HepG2 (cell line): ENCODE data around the gene DPYD. TPM values are rescaled to one million over a fixed set of nuclear protein-coding genes. Genes with fewer than 3 reads are reported as not detected.

Experiments
- ATAC-seq: fragments of 200-7000 bp; cut with Tn5 transposase; 3 replicates; pipeline ENCODE4 v1.9.1; 2020; ENCODE audit warnings: mild to moderate bottlenecking, moderate library complexity
- BruUV-seq: library from RNA; stranded (reverse); fragments of 400-500 nt; replicated peaks from 2 replicates; lab custom pipeline; 2021; lab: Mats Ljungman, UMichigan
- CTCF ChIA-PET: fragments of 300-600 bp; formaldehyde crosslinking; extraction: SDS; loops from one replicate; lab custom pipeline; 2021; ENCODE audit warnings: low total read pairs, inconsistent platforms, low intra/inter-chr PET ratio; lab: Yijun Ruan, JAX
- POLR2A ChIA-PET: fragments of 350-600 bp; sonication (Branson Sonifier 250); formaldehyde crosslinking; loops from one replicate; lab custom pipeline; 2020; ENCODE audit warnings: antibody characterized with exemption, inconsistent platforms; lab: Yijun Ruan, JAX
- DNase-seq: peaks from one replicate; pipeline ENCODE4 v3.0.0-alpha.2; 2015; ENCODE audit warnings: low spot score
- FAIRE-seq: peaks from 3 replicates; lab custom pipeline; 2011; peaks lifted over from hg19 to GRCh38; lab: Jason Lieb, UNC
- H2AFZ ChIP-seq: one replicate; pipeline ENCODE4 v1.6.1; 2011; ENCODE audit warnings: low read length, inconsistent platforms
- H3K27ac ChIP-seq: fragments of 300-600 bp; 3 replicates; pipeline ENCODE4 v1.8.0; 2011; ENCODE audit warnings: mixed run types, mild to moderate bottlenecking, mixed read lengths, low read length, inconsistent platforms; ENCODE audit not compliant: insufficient read depth; ENCODE audit errors: extremely low read length
- H3K27me3 ChIP-seq, 2 experiments: fragments of 200-600 bp in 1 of 2; 2 replicates in 1 of 2; 3 replicates in 1 of 2; pipeline versions ENCODE4 v1.6.0 to v1.8.0; 2011; ENCODE audit warnings: low read length in 2 of 2, mild to moderate bottlenecking in 2 of 2, moderate library complexity in 2 of 2, inconsistent platforms in 1 of 2; ENCODE audit not compliant: insufficient read depth in 2 of 2, control insufficient read depth in 1 of 2
- H3K36me3 ChIP-seq, 2 experiments: fragments of 200-600 bp in 1 of 2; replicated peaks in 1 of 2; 2 replicates in 1 of 2; 3 replicates in 1 of 2; pipeline versions ENCODE4 v1.5.1 to v1.8.0; 2011; ENCODE audit warnings: low read length in 2 of 2, inconsistent platforms in 1 of 2; ENCODE audit not compliant: insufficient read depth in 2 of 2, control insufficient read depth in 1 of 2
- H3K4me1 ChIP-seq: 2 replicates; pipeline ENCODE4 v1.5.1; 2012; ENCODE audit warnings: low read length, inconsistent platforms; ENCODE audit not compliant: insufficient read depth
- H3K4me2 ChIP-seq: 2 replicates; pipeline ENCODE4 v1.6.0; 2011; ENCODE audit warnings: low read depth, low read length, inconsistent platforms
- H3K4me3 ChIP-seq, 3 experiments: fragments of 200-600 bp in 1 of 3; sonication (generic), shearing (Covaris generic) in 1 of 3; replicated peaks in 1 of 3; 2 replicates each; pipeline ENCODE4 v1.5.1; 2011 to 2016; ENCODE audit warnings: low read length in 3 of 3, inconsistent platforms in 2 of 3, low read depth in 2 of 3, mild to moderate bottlenecking in 2 of 3, control low read depth in 1 of 3, mixed read lengths in 1 of 3; ENCODE audit not compliant: insufficient read depth in 1 of 3
- H3K79me2 ChIP-seq: one replicate; pipeline ENCODE4 v1.6.1; 2011; ENCODE audit warnings: low read length, inconsistent platforms; ENCODE audit not compliant: insufficient read depth
- H3K9ac ChIP-seq: 2 replicates; pipeline ENCODE4 v1.6.0; 2011; ENCODE audit warnings: mild to moderate bottlenecking, low read depth, low read length, inconsistent platforms; ENCODE audit not compliant: insufficient read depth
- H3K9me3 ChIP-seq: 2 replicates; pipeline ENCODE4 v1.5.1; 2012; ENCODE audit warnings: mild to moderate bottlenecking, low read length
- H4K20me1 ChIP-seq: 2 replicates; pipeline ENCODE4 v1.6.0; 2011; ENCODE audit warnings: inconsistent platforms, mild to moderate bottlenecking, low read length, moderate library complexity; ENCODE audit not compliant: insufficient read depth
- CC2D1A ChIP-seq: sonication (generic); formaldehyde crosslinking; IDR thresholded peaks from 2 replicates; pipeline ENCODE4 v1.8.1; 2023; ENCODE audit warnings: mild to moderate bottlenecking, missing genetic modification reagents
- FOXO1 ChIP-seq: sonication (generic); formaldehyde crosslinking; IDR thresholded peaks from 2 replicates; pipeline ENCODE4 v1.4.0; 2020; ENCODE audit warnings: missing genetic modification reagents
- FUBP1 ChIP-seq: sonication (generic); formaldehyde crosslinking; IDR thresholded peaks from 2 replicates; pipeline ENCODE4 v1.5.1; 2020; ENCODE audit warnings: missing genetic modification reagents, mild to moderate bottlenecking, borderline replicate concordance
- GABPB1 ChIP-seq: IDR thresholded peaks from 2 replicates; pipeline ENCODE4 v1.6.1; 2016; ENCODE audit warnings: mild to moderate bottlenecking, missing genetic modification reagents, moderate library complexity, missing compliant biosample characterization
- HES4 ChIP-seq: sonication (generic); formaldehyde crosslinking; IDR thresholded peaks from 2 replicates; pipeline ENCODE4 v1.9.0; 2021; ENCODE audit warnings: mild to moderate bottlenecking, missing genetic modification reagents, borderline replicate concordance
- NCOR1 ChIP-seq: fragments of 200-600 bp; sonication (generic); IDR thresholded peaks from 2 replicates; pipeline ENCODE4 v1.7.0; 2017; ENCODE audit warnings: antibody characterized with exemption, low read length, borderline replicate concordance
- PAWR ChIP-seq: sonication (generic); formaldehyde crosslinking; IDR thresholded peaks from 2 replicates; pipeline ENCODE4 v1.4.0; 2020; ENCODE audit warnings: missing genetic modification reagents, mild to moderate bottlenecking, borderline replicate concordance
- SMYD3 ChIP-seq: sonication (generic); formaldehyde crosslinking; IDR thresholded peaks from 2 replicates; pipeline ENCODE4 v1.8.1; 2023; ENCODE audit warnings: mild to moderate bottlenecking, missing genetic modification reagents
- YEATS2 ChIP-seq: sonication (generic); formaldehyde crosslinking; IDR thresholded peaks from 2 replicates; pipeline ENCODE4 v1.4.0; 2020; ENCODE audit warnings: missing genetic modification reagents, borderline replicate concordance
- ZNF264 ChIP-seq: sonication (generic); formaldehyde crosslinking; IDR thresholded peaks from 2 replicates; pipeline ENCODE4 v1.4.0; 2020; ENCODE audit warnings: missing genetic modification reagents
- ZNF33A ChIP-seq: sonication (generic); formaldehyde crosslinking; IDR thresholded peaks from 2 replicates; pipeline ENCODE4 v1.5.1; 2020; ENCODE audit warnings: missing genetic modification reagents, mild to moderate bottlenecking, moderate library complexity, borderline replicate concordance
- WGBS: methylation state at CpG from one replicate; pipeline ENCODE4 v1.1.6; 2017; ENCODE audit warnings: low lambda C conversion rate; 5-methylcytosine and 5-hydroxymethylcytosine counted together
- in situ Hi-C: cut with HindIII; loops from 2 replicates; pipeline ENCODE4 v1.10.0; 2017; ENCODE audit warnings: low pct_unique_long_range_greater_than_20kb; ENCODE audit not compliant: extremely low pct_ligation_motif_present
- intact Hi-C: fragments of 100-400 bp; cut with micrococcal nuclease; formaldehyde crosslinking; loops from one replicate; pipeline ENCODE4 v1.10.0; 2022; ENCODE audit not compliant: unreplicated experiment
- polyA plus RNA-seq, 8 experiments: library from polyadenylated mRNA; depleted of rRNA in 3 of 8; stranded (reverse) in 7 of 8; unstranded in 1 of 8; fragments of >200 nt; fragmentation: Illumina TruSeq in 4 of 8; extraction: Trizol in 4 of 8; gene quantifications; 2 replicates each; pipeline versions ENCODE4 v1.2.1 to v1.2.3, GENCODE V29; 2011 to 2016; ENCODE audit warnings: low read depth in 4 of 8, missing spikeins in 1 of 8, mixed read lengths in 1 of 8; ENCODE audit not compliant: insufficient read depth in 1 of 8
- total RNA-seq, 5 experiments: library from RNA; depleted of rRNA; stranded (reverse); fragments of >200 nt; fragmentation: Illumina TruSeq; extraction: Trizol; gene quantifications; 2 replicates each; pipeline ENCODE4 v1.2.3, GENCODE V29; 2016; ENCODE audit warnings: low read depth in 1 of 5

DPYD gene
- total and polyA plus RNA-seq, 2 of the 13 experiments (the other 11 are each of a cell fraction or from before 2014, with no cell fraction given), result 1.3 to 3.4 TPM

GRCh38 chr1:97372531-97372930 lies 548.3 kb downstream of the DPYD start (continued):
- TF ChIP-seq CC2D1A (CRISPR knock-in tag), result no peak
- no peak for TF ChIP-seq NCOR1
- TF ChIP-seq ZNF264, result no peak
- TF ChIP-seq YEATS2 (CRISPR knock-in tag), result no peak
- no peak for TF ChIP-seq SMYD3 (CRISPR knock-in tag)
- TF ChIP-seq ZNF33A (CRISPR knock-in tag), result no peak
- TF ChIP-seq HES4, result no peak
- TF ChIP-seq FUBP1 (CRISPR knock-in tag), result no peak
- TF ChIP-seq PAWR (CRISPR knock-in tag), result no peak

- FAIRE-seq (no peak), ATAC-seq (no peak), DNase-seq (no peak)
- no peak overlapping the region for H3K4me2 ChIP-seq
- CTCF ChIA-PET, result no interaction called here
- in situ Hi-C loops (no loop called here), intact Hi-C loops (no loop called here)
- no peak overlapping the region for H3K9ac ChIP-seq
- no peak overlapping the region for H3K27ac ChIP-seq
- 80% methylated on average over 1 of the region's 1 CpG for WGBS
- no peaks in the 10 kb centered on the region for H3K36me3 ChIP-seq
- no peaks in the 10 kb centered on the region for H4K20me1 ChIP-seq
- H3K4me1 ChIP-seq, result no peaks in the 10 kb centered on the region
- BruUV-seq, result no TSS peak
- H2AFZ ChIP-seq, result no peak overlapping the region
- H3K79me2 ChIP-seq, result no peaks in the 10 kb centered on the region
- no peaks in the 10 kb centered on the region for H3K27me3 ChIP-seq
- peaks cover 37% of the 10 kb centered on the region; the same call in 1 of the 2 replicates for H3K9me3 ChIP-seq
- no peak overlapping the region for H3K4me3 ChIP-seq
- no peak for TF ChIP-seq GABPB1 (CRISPR knock-in tag)
- no peak for TF ChIP-seq FOXO1 (CRISPR knock-in tag)
- POLR2A ChIA-PET, result no interaction called here
Measured at GRCh38 chr1:97368296-97368695, 552.5 kb downstream of the DPYD start.
